ENCODE results near the gene AFTPH.
A peak's percentile ranks its signal among the peaks of the same experiment; 100 is the strongest.

Gene AFTPH

DNA sequence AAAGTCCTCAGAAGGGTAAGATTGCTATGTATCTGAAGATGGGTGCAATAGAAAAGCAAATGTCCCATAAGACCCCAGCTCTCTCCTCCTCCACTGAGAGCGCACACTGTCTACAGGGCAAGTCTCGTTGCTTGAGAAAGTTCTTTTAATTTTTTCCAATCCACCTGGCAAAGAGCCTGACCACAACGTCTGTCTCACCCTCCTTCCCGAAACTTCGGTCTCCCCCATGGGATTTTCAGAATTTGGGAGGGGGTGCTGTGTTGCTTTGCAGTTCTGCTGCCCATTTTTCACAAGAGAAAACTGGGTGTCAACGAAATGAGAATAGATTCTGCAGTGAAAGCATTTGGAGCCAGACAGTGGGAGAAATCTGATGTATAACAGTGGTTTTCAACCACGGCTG, 89.1 kb downstream of the AFTPH start:
- Mint-ChIP-seq H3K27me3 (ENCODE audit: low read depth) (peaks cover 30% of the 10 kb centered on the region), H3K27ac (no peak overlapping the region), H3K9me3 (no peaks in the 10 kb centered on the region), H3K36me3 (ENCODE audit: low read depth) (no peaks in the 10 kb centered on the region), H3K4me1 (ENCODE audit: low read depth) (peaks cover 9% of the 10 kb centered on the region), H3K4me3 (no peak overlapping the region)

DNA sequence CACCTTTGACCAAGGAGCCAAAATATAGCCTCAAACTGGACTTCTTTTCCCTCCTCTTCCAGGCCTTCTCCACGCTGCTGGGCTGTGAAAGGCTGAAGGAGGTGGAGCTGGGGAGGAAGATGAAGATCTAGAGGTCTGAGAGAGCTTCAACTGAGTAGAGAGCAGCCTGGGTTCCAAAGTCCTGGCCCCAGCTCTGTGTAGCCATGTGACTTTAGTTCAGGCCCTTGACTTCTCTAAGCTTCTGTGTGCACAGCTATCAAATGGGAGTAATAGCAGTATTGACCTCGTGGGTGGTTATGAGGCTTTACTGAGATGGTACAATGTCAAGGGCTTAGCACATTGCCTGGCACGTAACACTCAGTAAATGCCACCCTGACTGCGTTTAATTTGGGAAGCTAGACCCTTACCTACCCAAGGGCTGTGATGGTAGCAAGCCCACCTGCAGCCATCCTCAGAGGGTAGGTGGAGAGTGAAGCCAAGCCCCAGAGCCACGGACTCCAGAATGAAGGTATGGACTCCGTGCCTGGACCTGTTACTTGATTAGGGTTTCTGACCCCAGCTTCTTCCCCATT, 91.2 kb downstream of the AFTPH start:
- Mint-ChIP-seq H3K4me1 (ENCODE audit: low read depth) (peaks cover 5% of the 10 kb centered on the region), H3K9me3 (no peaks in the 10 kb centered on the region), H3K27ac (no peak overlapping the region), H3K4me3 (no peak overlapping the region), H3K27me3 (ENCODE audit: low read depth) (peaks cover 35% of the 10 kb centered on the region), H3K36me3 (ENCODE audit: low read depth) (no peaks in the 10 kb centered on the region)

- Mint-ChIP-seq H3K27me3 (ENCODE audit: low read depth) (peaks cover 31% of the 10 kb centered on the region), H3K27ac (no peak overlapping the region), H3K4me3 (no peak overlapping the region), H3K4me1 (ENCODE audit: low read depth) (peaks cover 5% of the 10 kb centered on the region), H3K9me3 (no peaks in the 10 kb centered on the region), H3K36me3 (ENCODE audit: low read depth) (no peaks in the 10 kb centered on the region)
Measured at GRCh38 chr2:64615844-64616536, 91.9 kb downstream of the AFTPH start.

DNA sequence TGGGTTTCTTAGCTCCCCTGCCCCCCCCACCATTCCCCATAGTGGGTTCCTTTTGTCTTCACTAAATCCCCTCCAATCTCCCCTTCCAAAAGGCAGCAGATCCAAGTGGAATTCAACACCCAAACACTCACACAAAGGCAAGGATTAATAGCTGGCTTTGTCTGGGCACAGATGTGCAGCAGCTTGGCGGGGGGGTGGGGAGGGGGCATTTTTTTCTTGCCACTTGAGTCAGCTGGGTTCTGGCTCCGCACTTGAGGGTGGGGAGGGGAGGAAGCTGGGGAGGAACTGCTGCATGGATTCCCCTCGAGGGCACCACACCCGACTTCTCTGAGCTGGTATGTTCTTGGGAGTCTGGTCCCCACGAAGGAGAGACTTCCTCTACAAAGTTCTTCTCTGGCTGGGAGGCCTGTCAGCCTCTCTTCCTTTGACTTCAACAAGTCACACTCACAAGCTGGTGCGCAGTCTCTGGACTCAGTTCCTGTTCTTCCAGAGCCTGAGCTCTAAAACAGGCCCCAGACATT, 93.6 kb downstream of the AFTPH start:
- Mint-ChIP-seq H3K27me3 (ENCODE audit: low read depth) (peaks cover 18% of the 10 kb centered on the region), H3K9me3 (no peaks in the 10 kb centered on the region), H3K4me3 (no peak overlapping the region), H3K36me3 (ENCODE audit: low read depth) (no peaks in the 10 kb centered on the region), H3K4me1 (ENCODE audit: low read depth) (peaks cover 5% of the 10 kb centered on the region), H3K27ac (no peak overlapping the region)

- Mint-ChIP-seq H3K27me3 (ENCODE audit: low read depth) (peaks cover 12% of the 10 kb centered on the region), H3K27ac (no peak overlapping the region), H3K36me3 (ENCODE audit: low read depth) (no peaks in the 10 kb centered on the region), H3K9me3 (no peaks in the 10 kb centered on the region), H3K4me3 (no peak overlapping the region), H3K4me1 (ENCODE audit: low read depth) (peaks cover 5% of the 10 kb centered on the region)
Measured at GRCh38 chr2:64620661-64621060, 96.5 kb downstream of the AFTPH start.

DNA sequence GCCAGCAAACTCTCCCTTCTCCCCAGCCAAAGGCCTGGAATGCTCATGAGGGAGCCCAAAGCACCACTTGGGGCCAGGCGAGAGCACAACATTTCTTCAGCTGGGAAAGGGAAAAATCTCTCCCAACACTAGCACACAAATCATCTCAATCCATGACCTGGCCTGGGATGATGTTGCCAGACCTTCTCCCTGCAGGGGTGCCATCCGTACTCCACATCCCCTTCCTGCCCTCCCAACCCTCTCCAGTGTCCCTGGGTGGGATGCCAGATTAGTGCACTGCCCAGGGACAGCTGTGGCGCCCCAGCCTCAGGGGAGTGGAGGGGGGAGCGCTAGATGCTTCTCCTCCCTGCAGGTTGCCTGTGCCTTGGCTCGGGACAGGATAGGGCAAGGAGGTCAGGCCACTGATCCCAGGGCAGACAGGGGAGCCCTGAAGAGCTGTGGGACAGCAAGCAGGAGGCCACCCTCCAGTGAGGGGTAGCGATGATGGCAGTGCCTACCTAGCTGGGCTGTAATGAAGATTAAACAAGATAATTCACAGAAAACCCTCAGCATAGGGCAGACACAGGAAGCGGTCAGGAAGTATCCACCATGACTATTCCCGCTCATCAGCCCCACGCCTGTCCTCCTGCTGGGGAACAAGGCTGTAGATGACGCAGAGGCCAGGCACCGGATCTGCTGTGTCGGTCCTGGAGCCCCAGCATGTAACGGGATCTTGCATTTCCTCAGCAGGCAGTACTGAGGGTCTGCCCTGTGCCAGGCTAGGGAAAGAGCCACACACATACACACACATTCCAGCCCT, 98.5 kb downstream of the AFTPH start:
- H3K27me3 Mint-ChIP-seq (ENCODE audit: low read depth): peaks cover 12% of the 10 kb centered on the region
- no peaks in the 10 kb centered on the region for H3K9me3 Mint-ChIP-seq

DNA sequence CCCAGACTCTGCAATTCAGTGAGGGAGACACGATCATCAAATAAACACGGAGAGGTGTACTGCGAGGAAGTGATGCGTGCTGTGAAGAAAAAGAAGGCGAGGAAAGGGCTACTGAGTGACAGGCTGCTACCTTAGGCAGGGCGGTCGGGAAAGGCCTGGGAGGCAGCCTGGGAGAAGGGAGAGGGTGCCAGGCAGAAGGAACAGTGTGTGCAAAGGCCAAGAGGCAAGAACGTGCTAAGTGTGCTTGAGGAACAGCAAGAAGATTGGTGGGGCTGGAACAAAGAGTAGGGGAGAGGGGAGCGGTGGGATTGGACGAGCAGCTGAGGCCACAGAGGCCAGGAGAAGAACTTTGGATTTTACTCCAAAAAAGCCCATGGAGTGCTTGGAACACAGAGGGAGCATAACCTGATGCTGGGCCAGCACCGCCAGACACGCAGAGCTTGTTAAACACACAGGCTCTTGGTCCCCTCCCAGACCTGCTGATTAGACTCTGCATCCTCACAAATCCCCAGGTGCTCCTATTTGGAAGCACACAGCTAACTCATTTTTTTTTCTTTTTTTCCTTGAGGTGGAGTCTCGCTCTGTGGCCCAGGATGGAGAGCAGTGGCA, 99.2 kb downstream of the AFTPH start:
- Mint-ChIP-seq H3K4me3 (no peak overlapping the region), H3K9me3 (no peaks in the 10 kb centered on the region), H3K27ac (no peak overlapping the region)

More for the DNA sequence above, 98.5 kb downstream of the AFTPH start:
- Mint-ChIP-seq H3K4me1 (ENCODE audit: low read depth) (peaks cover 6% of the 10 kb centered on the region), H3K4me3 (no peak overlapping the region), H3K36me3 (ENCODE audit: low read depth) (no peaks in the 10 kb centered on the region), H3K27ac (no peak overlapping the region)

DNA sequence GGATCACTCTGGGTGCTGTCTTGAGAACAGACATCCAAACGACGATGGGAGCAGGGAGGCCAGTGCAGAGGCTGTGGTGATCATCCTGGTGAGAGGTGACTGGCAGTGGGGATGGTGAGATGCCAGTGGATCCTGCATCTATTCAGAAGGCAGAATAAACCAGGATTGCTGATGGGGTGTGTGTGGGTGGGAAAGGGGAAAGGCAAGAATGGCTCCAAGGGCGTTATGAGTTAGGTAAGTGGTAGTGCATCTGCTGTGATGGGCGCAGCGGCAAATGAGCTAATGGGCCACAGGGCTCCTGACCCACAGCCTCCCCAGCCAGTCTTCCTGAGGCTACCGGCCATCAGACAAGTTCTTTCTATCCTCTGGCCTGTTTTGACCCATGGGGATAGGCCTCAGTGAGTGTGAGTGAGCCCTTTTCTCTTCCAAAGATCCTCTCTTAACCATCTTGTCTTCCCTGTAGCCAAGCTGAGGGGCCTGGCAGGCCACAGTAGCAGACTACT, 100.0 kb downstream of the AFTPH start:
- Mint-ChIP-seq H3K36me3 (ENCODE audit: low read depth) (no peaks in the 10 kb centered on the region), H3K4me3 (no peak overlapping the region), H3K9me3 (no peaks in the 10 kb centered on the region), H3K27me3 (ENCODE audit: low read depth) (peaks cover 9% of the 10 kb centered on the region), H3K4me1 (ENCODE audit: low read depth) (peaks cover 3% of the 10 kb centered on the region), H3K27ac (no peak overlapping the region)

More for the DNA sequence above, 99.2 kb downstream of the AFTPH start:
- H3K36me3 Mint-ChIP-seq (ENCODE audit: low read depth): no peaks in the 10 kb centered on the region
- H3K27me3 Mint-ChIP-seq (ENCODE audit: low read depth): peaks cover 9% of the 10 kb centered on the region
- peaks cover 3% of the 10 kb centered on the region for H3K4me1 Mint-ChIP-seq (ENCODE audit: low read depth)

DNA sequence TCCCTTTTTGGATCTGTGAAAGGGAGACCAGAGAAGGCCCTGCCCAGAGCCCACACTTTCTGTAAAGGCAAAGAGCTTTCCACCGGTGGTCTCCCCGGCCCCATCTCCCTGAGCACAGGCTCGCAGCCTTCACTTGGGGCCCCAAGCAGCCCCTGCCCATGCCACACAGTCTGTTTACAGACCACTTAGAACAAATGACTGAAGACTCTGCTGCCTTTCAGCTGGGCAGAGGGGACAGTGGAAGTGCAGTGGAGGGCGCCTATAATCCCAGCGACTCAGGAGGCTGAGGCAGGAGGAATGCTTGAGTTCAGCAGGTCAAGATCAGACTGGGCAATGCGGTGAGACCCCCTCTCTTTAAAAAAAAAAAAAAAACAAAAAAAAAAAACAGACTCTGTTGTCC, 100.7 kb downstream of the AFTPH start:
- no peak overlapping the region for H3K4me3 Mint-ChIP-seq
- H3K9me3 Mint-ChIP-seq: no peaks in the 10 kb centered on the region
- peaks cover 3% of the 10 kb centered on the region for H3K4me1 Mint-ChIP-seq (ENCODE audit: low read depth)
- H3K36me3 Mint-ChIP-seq (ENCODE audit: low read depth): no peaks in the 10 kb centered on the region
- H3K27ac Mint-ChIP-seq: no peak overlapping the region
- peaks cover 4% of the 10 kb centered on the region for H3K27me3 Mint-ChIP-seq (ENCODE audit: low read depth)

GRCh38 chr2:64625299-64626145, 101.4 kb downstream of the AFTPH start:
- Mint-ChIP-seq H3K36me3 (ENCODE audit: low read depth) (peaks cover 2% of the 10 kb centered on the region), H3K4me3 (no peak overlapping the region), H3K4me1 (ENCODE audit: low read depth) (peaks cover 3% of the 10 kb centered on the region), H3K27ac (no peak overlapping the region), H3K9me3 (no peaks in the 10 kb centered on the region), H3K27me3 (ENCODE audit: low read depth) (peaks cover under 1% of the 10 kb centered on the region)

GRCh38 chr2:64626146-64626809, 102.2 kb downstream of the AFTPH start:
- H3K27ac Mint-ChIP-seq: no peak overlapping the region
- no peaks in the 10 kb centered on the region for H3K27me3 Mint-ChIP-seq (ENCODE audit: low read depth)
- peaks cover 3% of the 10 kb centered on the region for H3K4me1 Mint-ChIP-seq (ENCODE audit: low read depth)
- H3K4me3 Mint-ChIP-seq: no peak overlapping the region
- peaks cover 9% of the 10 kb centered on the region for H3K36me3 Mint-ChIP-seq (ENCODE audit: low read depth)
- H3K9me3 Mint-ChIP-seq: no peaks in the 10 kb centered on the region

GRCh38 chr2:64626963-64627760, 103.0 kb downstream of the AFTPH start:
- Mint-ChIP-seq H3K4me3 (no peak overlapping the region), H3K36me3 (ENCODE audit: low read depth) (peaks cover 12% of the 10 kb centered on the region), H3K27ac (peak overlapping the region; percentile 11), H3K4me1 (ENCODE audit: low read depth) (peaks cover 3% of the 10 kb centered on the region), H3K27me3 (ENCODE audit: low read depth) (no peaks in the 10 kb centered on the region), H3K9me3 (no peaks in the 10 kb centered on the region)
